OCI-LY1 (cell line): Measurements from ENCODE around the gene KIF13A.

ENCODE experiments used
- H2AFZ ChIP-seq: fragments of 200-600 bp; sonication (generic), shearing (Covaris generic); 2 replicates; pipeline ENCODE4 v1.6.0; 2014; ENCODE audit warnings: antibody characterized with exemption, mild to moderate bottlenecking, low read length
- H3F3A ChIP-seq: fragments of 200-600 bp; sonication (generic), shearing (Covaris generic); 2 replicates; pipeline ENCODE4 v1.6.0; 2014; ENCODE audit warnings: mild to moderate bottlenecking, antibody characterized with exemption, low read length, moderate library complexity; ENCODE audit not compliant: insufficient read depth
- H3K27ac ChIP-seq: fragments of 200-600 bp; sonication (generic); 2 replicates; pipeline ENCODE4 v1.5.1; 2014; ENCODE audit warnings: low read length, mixed run types, mild to moderate bottlenecking, low read depth; ENCODE audit not compliant: poor library complexity, severe bottlenecking
- H3K27me3 ChIP-seq: fragments of 200-600 bp; sonication (generic); 2 replicates; pipeline ENCODE4 v1.6.0; 2014; ENCODE audit warnings: antibody characterized with exemption, mild to moderate bottlenecking, low read length, moderate library complexity; ENCODE audit not compliant: insufficient read depth
- H3K36me3 ChIP-seq: fragments of 200-600 bp; sonication (generic); 2 replicates; pipeline ENCODE4 v1.6.1; 2014; ENCODE audit warnings: mild to moderate bottlenecking, antibody characterized with exemption, low read length, moderate library complexity, mixed read lengths; ENCODE audit not compliant: insufficient read depth
- H3K4me1 ChIP-seq: fragments of 200-600 bp; sonication (generic); 2 replicates; pipeline ENCODE4 v1.5.1; 2014; ENCODE audit warnings: mild to moderate bottlenecking, low read length, moderate library complexity; ENCODE audit not compliant: insufficient read depth, severe bottlenecking
- H3K4me2 ChIP-seq: fragments of 200-600 bp; sonication (generic), shearing (Covaris generic); 2 replicates; pipeline ENCODE4 v1.6.1; 2014; ENCODE audit warnings: low read length
- H3K4me3 ChIP-seq: fragments of 200-600 bp; sonication (generic); 2 replicates; pipeline ENCODE4 v1.5.1; 2014; ENCODE audit warnings: low read length, low read depth, mild to moderate bottlenecking, mixed read lengths; ENCODE audit not compliant: poor library complexity, severe bottlenecking
- H3K79me2 ChIP-seq: fragments of 200-600 bp; shearing (Covaris generic); 2 replicates; pipeline ENCODE4 v1.6.1; 2016; ENCODE audit warnings: mixed run types, low read length, mixed read lengths; ENCODE audit not compliant: insufficient read depth
- H3K9ac ChIP-seq: fragments of 200-600 bp; sonication (generic), shearing (Covaris generic); 2 replicates; pipeline ENCODE4 v1.6.1; 2014; ENCODE audit warnings: mild to moderate bottlenecking, low read length, mixed read lengths
- H3K9me2 ChIP-seq: fragments of 200-600 bp; sonication (generic), shearing (Covaris generic); 2 replicates; pipeline ENCODE4 v1.6.1; 2014; ENCODE audit warnings: low read depth, mild to moderate bottlenecking, low read length, mixed read lengths
- H3K9me3 ChIP-seq: fragments of 200-600 bp; shearing (Covaris generic); 2 replicates; pipeline ENCODE4 v1.6.1; 2014; ENCODE audit warnings: low read length, mixed read lengths
- H4K20me1 ChIP-seq: fragments of 200-600 bp; sonication (generic), shearing (Covaris generic); 2 replicates; pipeline ENCODE4 v1.6.0; 2016; ENCODE audit warnings: mild to moderate bottlenecking, low read length; ENCODE audit not compliant: insufficient read depth
- CTCF ChIP-seq: fragments of 200-600 bp; sonication (generic), shearing (Covaris generic); IDR thresholded peaks from 2 replicates; pipeline ENCODE4 v1.5.1; 2017; ENCODE audit warnings: mild to moderate bottlenecking, antibody characterized with exemption, low read length, moderate library complexity, mixed read lengths
- EZH2 ChIP-seq: fragments of 200-600 bp; sonication (generic), shearing (Covaris generic); IDR thresholded peaks from 2 replicates; pipeline ENCODE4 v1.8.0; 2017; ENCODE audit warnings: borderline replicate concordance, mixed run types, mild to moderate bottlenecking, antibody characterized with exemption, low read length, moderate library complexity, mixed read lengths

The KIF13A gene

GRCh38 chr6:17972074-17972952 lies 15.1 kb downstream of the KIF13A start:
- Histone ChIP-seq H3K79me2 (no peaks in the 10 kb centered on the region), H3K4me2 (no peak overlapping the region), H3K9me2 (no peaks in the 10 kb centered on the region), H3K4me3 (no peak overlapping the region), H3K36me3 (no peaks in the 10 kb centered on the region), H2AFZ (no peak overlapping the region), H3K4me1 (no peaks in the 10 kb centered on the region), H3K9ac (no peak overlapping the region), H4K20me1 (no peaks in the 10 kb centered on the region), H3F3A (no peaks in the 10 kb centered on the region), H3K9me3 (no peaks in the 10 kb centered on the region), H3K27me3 (no peaks in the 10 kb centered on the region), H3K27ac (no peak overlapping the region)
- TF ChIP-seq EZH2 (no peak), CTCF (no peak)

GRCh38 chr6:17971128-17972073 lies 16.0 kb downstream of the KIF13A start:
- Histone ChIP-seq H3K9me3 (no peaks in the 10 kb centered on the region), H3K36me3 (no peaks in the 10 kb centered on the region), H4K20me1 (no peaks in the 10 kb centered on the region), H3K27me3 (no peaks in the 10 kb centered on the region), H3K4me3 (no peak overlapping the region), H3K4me1 (no peaks in the 10 kb centered on the region), H2AFZ (no peak overlapping the region), H3F3A (no peaks in the 10 kb centered on the region), H3K9ac (no peak overlapping the region), H3K9me2 (no peaks in the 10 kb centered on the region), H3K4me2 (no peak overlapping the region), H3K27ac (no peak overlapping the region), H3K79me2 (no peaks in the 10 kb centered on the region)
- TF ChIP-seq EZH2 = no peak
- TF ChIP-seq CTCF = no peak

- H3K4me2 ChIP-seq = no peak overlapping the region
- H3K4me3 ChIP-seq = no peak overlapping the region
- no peaks in the 10 kb centered on the region for H3K9me3 ChIP-seq
- H3K27ac ChIP-seq = no peak overlapping the region
- H4K20me1 ChIP-seq = no peaks in the 10 kb centered on the region
- no peaks in the 10 kb centered on the region for H3K27me3 ChIP-seq
- H3K4me1 ChIP-seq = no peaks in the 10 kb centered on the region
- no peak overlapping the region for H2AFZ ChIP-seq
- H3K9ac ChIP-seq = no peak overlapping the region
- no peaks in the 10 kb centered on the region for H3K79me2 ChIP-seq
- H3F3A ChIP-seq = no peaks in the 10 kb centered on the region
- no peaks in the 10 kb centered on the region for H3K36me3 ChIP-seq
- TF ChIP-seq EZH2 = no peak
- TF ChIP-seq CTCF = no peak
- H3K9me2 ChIP-seq = no peaks in the 10 kb centered on the region
These were observed 18.6 kb downstream of the KIF13A start for GRCh38 chr6:17968876-17969275.
